Smooth muscle cell of the brain vasculature (primary cell): ENCODE results near the gene OR6M1.

Source experiments
- DNase-seq: peaks from one replicate; pipeline ENCODE4 v3.0.0-alpha.2; 2012; ENCODE audit warnings: low read depth, low spot score

Gene OR6M1

GRCh38 chr11:123775715-123776549 is 30.2 kb downstream of the OR6M1 start:
- DNase-seq = no peak

GRCh38 chr11:123775289-123775688 is 30.9 kb downstream of the OR6M1 start:
- DNase-seq = no peak

DNA sequence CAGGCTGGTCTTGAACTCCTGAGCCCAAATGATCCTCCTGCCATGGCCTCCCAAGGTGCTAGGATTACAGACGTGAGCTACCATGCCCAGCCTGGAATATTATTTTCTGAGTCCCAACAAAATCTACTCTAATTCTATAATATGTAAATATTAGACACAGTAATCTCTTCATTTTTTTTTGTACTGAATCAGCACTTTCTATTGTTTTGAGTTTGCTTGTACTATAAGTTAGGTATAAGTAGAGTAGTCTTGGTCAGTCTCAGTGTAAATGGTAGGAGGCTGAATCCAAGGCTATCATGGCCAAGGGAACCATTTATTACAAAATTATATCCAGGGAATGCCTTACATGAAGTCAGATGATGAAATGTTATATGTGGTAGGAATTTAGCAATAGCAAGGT is 32.2 kb downstream of the OR6M1 start:
- no peak for DNase-seq

DNA sequence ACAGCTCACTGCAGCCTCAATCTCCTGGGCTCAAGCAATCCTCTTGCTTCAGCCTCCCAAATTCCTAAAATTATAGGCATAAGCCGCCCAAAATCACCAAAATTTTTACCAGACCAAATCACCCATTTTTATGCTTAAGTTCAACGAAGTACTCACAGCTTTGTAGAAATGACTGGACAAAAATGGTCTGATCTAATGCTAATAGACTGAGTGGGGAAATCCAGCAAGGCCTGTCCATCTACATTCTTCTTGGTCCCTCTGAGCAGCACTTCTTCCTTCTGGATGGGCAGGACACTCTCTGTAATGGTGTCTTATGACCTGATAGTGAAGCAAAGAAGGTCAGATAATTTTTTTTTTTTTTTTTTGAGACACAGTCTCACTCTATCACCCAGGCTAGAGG is 33.1 kb downstream of the OR6M1 start:
- no peak for DNase-seq

DNA sequence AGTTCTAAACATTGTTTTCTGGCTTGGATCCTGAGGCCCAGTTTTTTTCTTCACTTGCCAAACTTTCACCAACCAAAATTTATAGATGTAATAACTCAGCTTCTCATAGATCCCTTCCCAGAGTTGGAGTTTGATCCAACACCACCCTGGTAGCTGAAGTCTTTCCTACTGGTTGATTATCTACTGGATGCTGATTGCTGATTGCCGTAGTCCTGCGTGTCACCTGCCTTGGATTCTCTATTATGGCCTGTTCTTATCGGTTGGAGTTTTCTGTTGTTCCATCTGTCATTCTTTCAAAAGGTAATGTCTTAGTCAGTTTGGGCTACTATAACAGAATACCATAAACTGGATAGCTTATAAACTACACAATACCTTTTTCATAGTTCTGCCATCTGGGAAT is 34.5 kb downstream of the OR6M1 start:
- no peak for DNase-seq

GRCh38 chr11:123770712-123771111 is 35.4 kb downstream of the OR6M1 start:
- DNase-seq = no peak

GRCh38 chr11:123765601-123766000 is 40.5 kb downstream of the OR6M1 start:
- no peak for DNase-seq

GRCh38 chr11:123762422-123762821 is 43.7 kb downstream of the OR6M1 start:
- no peak for DNase-seq

- DNase-seq = no peak
These were observed 45.3 kb downstream of the OR6M1 start for GRCh38 chr11:123760894-123761293.

- no peak for DNase-seq
These were observed 48.2 kb downstream of the OR6M1 start for GRCh38 chr11:123757976-123758375.

- no peak for DNase-seq
These were observed 50.3 kb downstream of the OR6M1 start for GRCh38 chr11:123755813-123756212.
